Measurements from ENCODE around the gene EIF4ENIF1.

DNA sequence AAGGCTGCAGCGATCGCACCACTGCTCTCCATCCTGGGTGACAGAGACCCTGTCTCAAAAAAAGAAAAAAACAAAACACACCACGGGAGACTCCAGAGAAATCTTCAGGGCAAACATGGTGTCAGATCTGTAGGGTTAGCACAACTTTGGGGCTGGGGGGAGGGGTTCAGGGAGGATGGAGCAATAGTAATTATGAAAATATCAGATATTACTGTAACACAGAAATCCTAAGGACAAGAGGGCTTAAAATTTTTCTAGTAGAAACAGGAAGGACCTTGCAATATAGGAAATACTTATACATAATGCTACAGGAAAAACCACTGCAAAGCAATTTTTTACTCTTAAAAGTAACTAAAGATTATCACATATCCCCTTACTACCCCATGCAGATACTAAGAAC is 13.8 kb downstream of the EIF4ENIF1 start:
- TF ChIP-seq, protein P1, sequence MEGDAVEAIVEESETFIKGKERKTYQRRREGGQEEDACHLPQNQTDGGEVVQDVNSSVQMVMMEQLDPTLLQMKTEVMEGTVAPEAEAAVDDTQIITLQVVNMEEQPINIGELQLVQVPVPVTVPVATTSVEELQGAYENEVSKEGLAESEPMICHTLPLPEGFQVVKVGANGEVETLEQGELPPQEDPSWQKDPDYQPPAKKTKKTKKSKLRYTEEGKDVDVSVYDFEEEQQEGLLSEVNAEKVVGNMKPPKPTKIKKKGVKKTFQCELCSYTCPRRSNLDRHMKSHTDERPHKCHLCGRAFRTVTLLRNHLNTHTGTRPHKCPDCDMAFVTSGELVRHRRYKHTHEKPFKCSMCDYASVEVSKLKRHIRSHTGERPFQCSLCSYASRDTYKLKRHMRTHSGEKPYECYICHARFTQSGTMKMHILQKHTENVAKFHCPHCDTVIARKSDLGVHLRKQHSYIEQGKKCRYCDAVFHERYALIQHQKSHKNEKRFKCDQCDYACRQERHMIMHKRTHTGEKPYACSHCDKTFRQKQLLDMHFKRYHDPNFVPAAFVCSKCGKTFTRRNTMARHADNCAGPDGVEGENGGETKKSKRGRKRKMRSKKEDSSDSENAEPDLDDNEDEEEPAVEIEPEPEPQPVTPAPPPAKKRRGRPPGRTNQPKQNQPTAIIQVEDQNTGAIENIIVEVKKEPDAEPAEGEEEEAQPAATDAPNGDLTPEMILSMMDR (IDR thresholded peaks at IDR 0.05) = no peak
- TF ChIP-seq POLR2AphosphoS5 (IDR thresholded peaks at IDR 0.05; ENCODE audit: low read depth, low read length) = no peak
- TF ChIP-seq TCF12 (IDR thresholded peaks at IDR 0.05) = no peak
- no peak for TF ChIP-seq TEAD4 (IDR thresholded peaks at IDR 0.05; ENCODE audit: borderline replicate concordance, insufficient read depth)
- TF ChIP-seq, protein P2, sequence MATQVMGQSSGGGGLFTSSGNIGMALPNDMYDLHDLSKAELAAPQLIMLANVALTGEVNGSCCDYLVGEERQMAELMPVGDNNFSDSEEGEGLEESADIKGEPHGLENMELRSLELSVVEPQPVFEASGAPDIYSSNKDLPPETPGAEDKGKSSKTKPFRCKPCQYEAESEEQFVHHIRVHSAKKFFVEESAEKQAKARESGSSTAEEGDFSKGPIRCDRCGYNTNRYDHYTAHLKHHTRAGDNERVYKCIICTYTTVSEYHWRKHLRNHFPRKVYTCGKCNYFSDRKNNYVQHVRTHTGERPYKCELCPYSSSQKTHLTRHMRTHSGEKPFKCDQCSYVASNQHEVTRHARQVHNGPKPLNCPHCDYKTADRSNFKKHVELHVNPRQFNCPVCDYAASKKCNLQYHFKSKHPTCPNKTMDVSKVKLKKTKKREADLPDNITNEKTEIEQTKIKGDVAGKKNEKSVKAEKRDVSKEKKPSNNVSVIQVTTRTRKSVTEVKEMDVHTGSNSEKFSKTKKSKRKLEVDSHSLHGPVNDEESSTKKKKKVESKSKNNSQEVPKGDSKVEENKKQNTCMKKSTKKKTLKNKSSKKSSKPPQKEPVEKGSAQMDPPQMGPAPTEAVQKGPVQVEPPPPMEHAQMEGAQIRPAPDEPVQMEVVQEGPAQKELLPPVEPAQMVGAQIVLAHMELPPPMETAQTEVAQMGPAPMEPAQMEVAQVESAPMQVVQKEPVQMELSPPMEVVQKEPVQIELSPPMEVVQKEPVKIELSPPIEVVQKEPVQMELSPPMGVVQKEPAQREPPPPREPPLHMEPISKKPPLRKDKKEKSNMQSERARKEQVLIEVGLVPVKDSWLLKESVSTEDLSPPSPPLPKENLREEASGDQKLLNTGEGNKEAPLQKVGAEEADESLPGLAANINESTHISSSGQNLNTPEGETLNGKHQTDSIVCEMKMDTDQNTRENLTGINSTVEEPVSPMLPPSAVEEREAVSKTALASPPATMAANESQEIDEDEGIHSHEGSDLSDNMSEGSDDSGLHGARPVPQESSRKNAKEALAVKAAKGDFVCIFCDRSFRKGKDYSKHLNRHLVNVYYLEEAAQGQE (IDR thresholded peaks at IDR 0.05; ENCODE audit: low read depth, low read length) = no peak
- TF ChIP-seq FOXJ3 (CRISPR knock-in tag; IDR thresholded peaks at IDR 0.05) = no peak
- TF ChIP-seq RFX5 (IDR thresholded peaks at IDR 0.05; ENCODE audit: low read length) = no peak

Measured in SK-N-SH (cell line).